ENCODE measurements around the gene HOGA1.

HOGA1 gene

DNA sequence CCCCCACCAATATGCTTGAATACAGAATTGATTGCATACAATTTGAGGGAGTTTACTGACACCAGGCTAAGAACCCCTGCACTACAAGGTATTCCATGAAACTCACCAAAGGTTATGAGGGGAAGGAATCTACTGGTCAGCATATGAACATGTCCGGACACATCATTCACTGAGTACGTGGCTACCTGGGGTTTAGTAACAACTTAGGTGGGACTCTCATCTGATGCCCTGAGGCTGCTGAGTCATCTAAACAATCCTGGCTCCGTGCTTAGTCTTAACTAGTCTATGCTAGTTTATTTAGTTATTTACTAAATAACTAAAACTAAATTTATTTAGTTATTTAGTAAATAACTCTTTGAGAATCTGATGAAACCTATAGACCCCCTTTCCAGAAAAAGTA, 67.6 kb downstream of the HOGA1 start:
- no peak for DNase-seq

DNA sequence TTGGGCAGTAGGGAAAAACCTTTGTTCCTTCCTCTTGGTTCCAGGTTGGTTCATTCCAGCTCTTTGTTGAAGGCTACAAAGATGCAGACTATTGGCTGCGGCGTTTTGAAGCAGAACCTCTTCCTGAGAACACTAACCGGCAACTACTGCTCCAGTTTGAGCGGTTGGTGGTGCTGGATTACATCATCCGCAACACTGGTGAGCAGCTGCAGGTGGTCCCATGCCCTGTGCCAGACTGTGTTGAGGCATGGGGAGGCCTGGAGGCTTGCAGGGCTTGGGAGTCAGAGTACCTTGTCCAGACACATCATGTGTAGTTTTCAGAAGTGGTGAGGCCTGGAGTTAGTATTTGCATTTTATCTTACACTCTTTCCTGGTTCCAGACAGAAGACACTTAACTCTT, 72.6 kb downstream of the HOGA1 start:
- no peak for DNase-seq

DNA sequence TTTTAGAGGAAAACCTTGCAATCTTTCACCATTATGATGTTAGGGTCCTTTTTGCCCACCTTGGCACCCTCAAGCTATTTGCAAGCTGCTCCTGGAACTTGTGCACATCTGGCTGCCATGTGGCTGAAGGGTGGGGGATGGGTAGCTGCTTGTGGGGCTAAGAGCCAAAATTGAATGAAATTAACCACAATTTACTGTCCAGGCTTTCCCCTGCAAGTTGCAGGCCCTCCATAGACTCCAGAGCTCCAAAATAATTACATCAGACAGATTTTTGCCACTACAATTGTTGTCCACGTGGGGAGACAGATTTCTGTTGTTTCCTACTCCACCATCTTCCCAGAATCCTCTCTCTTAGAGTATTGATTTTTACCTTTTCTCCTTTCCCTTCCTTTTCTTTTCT, 75.4 kb downstream of the HOGA1 start:
- no peak for DNase-seq

Data from NCI-H1417 (cell line).